HepG2 (cell line): ENCODE data around the gene MXRA8. TPM values are rescaled to one million over a fixed set of nuclear protein-coding genes. Genes with fewer than 3 reads are reported as not detected.
A peak's percentile ranks its signal among the peaks of the same experiment; 100 is the strongest.

Experiments
- SAP130 ChIP-seq: IDR thresholded peaks from 2 replicates; pipeline ENCODE4 v1.6.1; 2016; ENCODE audit warnings: low read depth
- SP4 ChIP-seq: sonication (generic); formaldehyde crosslinking; IDR thresholded peaks from 2 replicates; pipeline ENCODE4 v1.8.1; 2023; ENCODE audit warnings: mild to moderate bottlenecking, missing genetic modification reagents
- XRCC5 ChIP-seq: fragments of 200-400 bp; formaldehyde crosslinking; optimal IDR thresholded peaks from 2 replicates; pipeline ENCODE3; 2017; ENCODE audit warnings: mild to moderate bottlenecking, low read length
- ZKSCAN8 ChIP-seq: IDR thresholded peaks from 2 replicates; pipeline ENCODE4 v1.6.1; 2016; ENCODE audit warnings: borderline replicate concordance, missing genetic modification reagents, missing compliant biosample characterization
- ZMAT5 ChIP-seq: sonication (generic); formaldehyde crosslinking; IDR thresholded peaks from 2 replicates; pipeline ENCODE4 v1.5.0; 2020; ENCODE audit warnings: mild to moderate bottlenecking, low read depth, missing genetic modification reagents, borderline replicate concordance
- ZNF18 ChIP-seq: sonication (generic); formaldehyde crosslinking; IDR thresholded peaks from 2 replicates; pipeline ENCODE4 v1.8.0; 2022; ENCODE audit warnings: mild to moderate bottlenecking, missing genetic modification reagents; ENCODE audit not compliant: insufficient replicate concordance
- ZNF558 ChIP-seq: sonication (generic); formaldehyde crosslinking; IDR thresholded peaks from 2 replicates; pipeline ENCODE4 v1.9.0; 2022; ENCODE audit warnings: mild to moderate bottlenecking, missing genetic modification reagents, borderline replicate concordance
- polyA plus RNA-seq, 8 experiments: library from polyadenylated mRNA; depleted of rRNA in 3 of 8; stranded (reverse) in 7 of 8; unstranded in 1 of 8; fragments of >200 nt; fragmentation: Illumina TruSeq in 4 of 8; extraction: Trizol in 4 of 8; gene quantifications; 2 replicates each; pipeline versions ENCODE4 v1.2.1 to v1.2.3, GENCODE V29; 2011 to 2016; ENCODE audit warnings: low read depth in 4 of 8, missing spikeins in 1 of 8, mixed read lengths in 1 of 8; ENCODE audit not compliant: insufficient read depth in 1 of 8
- total RNA-seq, 5 experiments: library from RNA; depleted of rRNA; stranded (reverse); fragments of >200 nt; fragmentation: Illumina TruSeq; extraction: Trizol; gene quantifications; 2 replicates each; pipeline ENCODE4 v1.2.3, GENCODE V29; 2016; ENCODE audit warnings: low read depth in 1 of 5
- TF ChIP-seq, protein P1 (sequence below): sonication (generic); formaldehyde crosslinking; IDR thresholded peaks from 2 replicates; pipeline ENCODE4 v1.9.0; 2021; ENCODE audit warnings: missing genetic modification reagents, mild to moderate bottlenecking, borderline replicate concordance
- TF ChIP-seq, protein P2 (sequence below): fragments of 450-650 bp; IDR thresholded peaks from 2 replicates; pipeline ENCODE4 v1.6.1; 2017
- TF ChIP-seq, protein P3 (sequence below): sonication (generic); formaldehyde crosslinking; IDR thresholded peaks from 2 replicates; pipeline ENCODE4 v1.4.0; 2020; ENCODE audit warnings: missing genetic modification reagents, mild to moderate bottlenecking, borderline replicate concordance
- TF ChIP-seq, protein P4 (sequence below): sonication (generic); formaldehyde crosslinking; IDR thresholded peaks from 2 replicates; pipeline ENCODE4 v1.8.0; 2022; ENCODE audit warnings: mild to moderate bottlenecking, missing genetic modification reagents
- TF ChIP-seq, protein P5 (sequence below): sonication (generic); formaldehyde crosslinking; IDR thresholded peaks from 2 replicates; pipeline ENCODE4 v1.5.1; 2020; ENCODE audit warnings: missing genetic modification reagents, mild to moderate bottlenecking, borderline replicate concordance

Gene MXRA8
- total and polyA plus RNA-seq, 2 of the 13 experiments (the other 11 are each of a cell fraction or from before 2014, with no cell fraction given) = 19.8 to 44.8 TPM

DNA sequence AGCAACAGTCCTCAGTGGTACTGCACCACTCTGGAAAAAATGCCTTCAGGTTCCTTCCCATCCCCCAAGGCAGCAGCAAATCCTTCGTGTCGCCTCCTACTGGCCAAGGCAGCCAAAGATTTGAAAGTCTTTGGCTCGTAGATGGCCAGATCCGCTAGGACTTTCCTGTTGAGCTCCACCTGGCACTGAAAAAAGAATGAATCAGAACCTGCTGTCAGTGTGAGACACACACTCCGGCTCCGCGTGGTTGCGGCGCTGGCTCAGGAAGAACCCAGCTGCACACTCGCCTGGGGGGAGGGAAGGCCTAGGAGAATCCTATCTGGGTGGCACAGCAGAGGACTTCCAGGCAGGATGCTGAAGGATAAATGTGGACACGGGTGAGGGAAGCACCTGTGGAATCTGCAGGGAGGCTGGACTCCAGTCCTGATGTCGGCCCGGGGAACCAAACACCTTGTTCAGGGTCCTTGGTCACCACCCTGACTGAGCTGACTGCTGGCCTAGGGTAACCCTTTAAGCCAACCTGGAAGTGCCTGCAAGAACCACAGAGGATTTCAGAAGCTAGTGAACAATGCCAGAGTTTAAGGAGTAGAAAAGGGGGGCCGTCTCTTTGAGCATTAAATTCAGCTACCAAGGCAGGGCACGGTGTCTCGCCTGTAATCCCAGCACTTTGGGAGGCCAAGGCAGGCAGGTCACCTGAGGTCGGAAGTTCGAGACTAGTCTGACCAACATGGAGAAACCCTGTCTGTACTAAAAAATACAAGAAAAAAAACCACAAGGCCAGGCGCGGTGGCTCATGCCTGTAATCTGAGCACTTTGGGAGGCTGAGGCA, 43.9 kb upstream of the MXRA8 start (continued):
- TF ChIP-seq, protein P1, sequence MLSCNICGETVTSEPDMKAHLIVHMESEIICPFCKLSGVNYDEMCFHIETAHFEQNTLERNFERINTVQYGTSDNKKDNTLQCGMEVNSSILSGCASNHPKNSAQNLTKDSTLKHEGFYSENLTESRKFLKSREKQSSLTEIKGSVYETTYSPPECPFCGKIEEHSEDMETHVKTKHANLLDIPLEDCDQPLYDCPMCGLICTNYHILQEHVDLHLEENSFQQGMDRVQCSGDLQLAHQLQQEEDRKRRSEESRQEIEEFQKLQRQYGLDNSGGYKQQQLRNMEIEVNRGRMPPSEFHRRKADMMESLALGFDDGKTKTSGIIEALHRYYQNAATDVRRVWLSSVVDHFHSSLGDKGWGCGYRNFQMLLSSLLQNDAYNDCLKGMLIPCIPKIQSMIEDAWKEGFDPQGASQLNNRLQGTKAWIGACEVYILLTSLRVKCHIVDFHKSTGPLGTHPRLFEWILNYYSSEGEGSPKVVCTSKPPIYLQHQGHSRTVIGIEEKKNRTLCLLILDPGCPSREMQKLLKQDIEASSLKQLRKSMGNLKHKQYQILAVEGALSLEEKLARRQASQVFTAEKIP (CRISPR knock-in tag) = no peak
- TF ChIP-seq ZNF18 (CRISPR knock-in tag) (no peak), XRCC5 (peak; percentile 38), ZNF558 (CRISPR knock-in tag) (no peak), ZMAT5 (no peak), SP4 (CRISPR knock-in tag) (no peak), ZKSCAN8 (CRISPR knock-in tag) (no peak), SAP130 (peak; percentile 41)
- TF ChIP-seq, protein P2, sequence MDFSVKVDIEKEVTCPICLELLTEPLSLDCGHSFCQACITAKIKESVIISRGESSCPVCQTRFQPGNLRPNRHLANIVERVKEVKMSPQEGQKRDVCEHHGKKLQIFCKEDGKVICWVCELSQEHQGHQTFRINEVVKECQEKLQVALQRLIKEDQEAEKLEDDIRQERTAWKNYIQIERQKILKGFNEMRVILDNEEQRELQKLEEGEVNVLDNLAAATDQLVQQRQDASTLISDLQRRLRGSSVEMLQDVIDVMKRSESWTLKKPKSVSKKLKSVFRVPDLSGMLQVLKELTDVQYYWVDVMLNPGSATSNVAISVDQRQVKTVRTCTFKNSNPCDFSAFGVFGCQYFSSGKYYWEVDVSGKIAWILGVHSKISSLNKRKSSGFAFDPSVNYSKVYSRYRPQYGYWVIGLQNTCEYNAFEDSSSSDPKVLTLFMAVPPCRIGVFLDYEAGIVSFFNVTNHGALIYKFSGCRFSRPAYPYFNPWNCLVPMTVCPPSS = no peak
- TF ChIP-seq, protein P3, sequence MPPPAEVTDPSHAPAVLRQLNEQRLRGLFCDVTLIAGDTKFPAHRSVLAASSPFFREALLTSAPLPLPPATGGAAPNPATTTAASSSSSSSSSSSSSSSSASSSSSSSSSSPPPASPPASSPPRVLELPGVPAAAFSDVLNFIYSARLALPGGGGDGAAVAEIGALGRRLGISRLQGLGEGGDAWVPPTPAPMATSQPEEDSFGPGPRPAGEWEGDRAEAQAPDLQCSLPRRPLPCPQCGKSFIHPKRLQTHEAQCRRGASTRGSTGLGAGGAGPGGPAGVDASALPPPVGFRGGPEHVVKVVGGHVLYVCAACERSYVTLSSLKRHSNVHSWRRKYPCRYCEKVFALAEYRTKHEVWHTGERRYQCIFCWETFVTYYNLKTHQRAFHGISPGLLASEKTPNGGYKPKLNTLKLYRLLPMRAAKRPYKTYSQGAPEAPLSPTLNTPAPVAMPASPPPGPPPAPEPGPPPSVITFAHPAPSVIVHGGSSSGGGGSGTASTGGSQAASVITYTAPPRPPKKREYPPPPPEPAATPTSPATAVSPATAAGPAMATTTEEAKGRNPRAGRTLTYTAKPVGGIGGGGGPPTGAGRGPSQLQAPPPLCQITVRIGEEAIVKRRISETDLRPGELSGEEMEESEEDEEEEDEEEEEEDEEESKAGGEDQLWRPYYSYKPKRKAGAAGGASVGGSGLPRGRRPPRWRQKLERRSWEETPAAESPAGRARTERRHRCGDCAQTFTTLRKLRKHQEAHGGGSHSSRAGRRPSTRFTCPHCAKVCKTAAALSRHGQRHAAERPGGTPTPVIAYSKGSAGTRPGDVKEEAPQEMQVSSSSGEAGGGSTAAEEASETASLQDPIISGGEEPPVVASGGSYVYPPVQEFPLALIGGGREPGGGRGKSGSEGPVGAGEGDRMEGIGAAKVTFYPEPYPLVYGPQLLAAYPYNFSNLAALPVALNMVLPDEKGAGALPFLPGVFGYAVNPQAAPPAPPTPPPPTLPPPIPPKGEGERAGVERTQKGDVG (CRISPR knock-in tag) = 0 out of 2 replicates have a peak, but pooled peaks have one; percentile 47
- TF ChIP-seq, protein P4, sequence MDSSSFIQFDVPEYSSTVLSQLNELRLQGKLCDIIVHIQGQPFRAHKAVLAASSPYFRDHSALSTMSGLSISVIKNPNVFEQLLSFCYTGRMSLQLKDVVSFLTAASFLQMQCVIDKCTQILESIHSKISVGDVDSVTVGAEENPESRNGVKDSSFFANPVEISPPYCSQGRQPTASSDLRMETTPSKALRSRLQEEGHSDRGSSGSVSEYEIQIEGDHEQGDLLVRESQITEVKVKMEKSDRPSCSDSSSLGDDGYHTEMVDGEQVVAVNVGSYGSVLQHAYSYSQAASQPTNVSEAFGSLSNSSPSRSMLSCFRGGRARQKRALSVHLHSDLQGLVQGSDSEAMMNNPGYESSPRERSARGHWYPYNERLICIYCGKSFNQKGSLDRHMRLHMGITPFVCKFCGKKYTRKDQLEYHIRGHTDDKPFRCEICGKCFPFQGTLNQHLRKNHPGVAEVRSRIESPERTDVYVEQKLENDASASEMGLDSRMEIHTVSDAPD (CRISPR knock-in tag) = no peak
- TF ChIP-seq, protein P5, sequence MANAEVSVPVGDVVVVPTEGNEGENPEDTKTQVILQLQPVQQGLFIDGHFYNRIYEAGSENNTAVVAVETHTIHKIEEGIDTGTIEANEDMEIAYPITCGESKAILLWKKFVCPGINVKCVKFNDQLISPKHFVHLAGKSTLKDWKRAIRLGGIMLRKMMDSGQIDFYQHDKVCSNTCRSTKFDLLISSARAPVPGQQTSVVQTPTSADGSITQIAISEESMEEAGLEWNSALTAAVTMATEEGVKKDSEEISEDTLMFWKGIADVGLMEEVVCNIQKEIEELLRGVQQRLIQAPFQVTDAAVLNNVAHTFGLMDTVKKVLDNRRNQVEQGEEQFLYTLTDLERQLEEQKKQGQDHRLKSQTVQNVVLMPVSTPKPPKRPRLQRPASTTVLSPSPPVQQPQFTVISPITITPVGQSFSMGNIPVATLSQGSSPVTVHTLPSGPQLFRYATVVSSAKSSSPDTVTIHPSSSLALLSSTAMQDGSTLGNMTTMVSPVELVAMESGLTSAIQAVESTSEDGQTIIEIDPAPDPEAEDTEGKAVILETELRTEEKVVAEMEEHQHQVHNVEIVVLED = no peak
